Activated naive CD4-positive, alpha-beta T cell (primary cell): Measurements from ENCODE around the gene ZNF827.
"Not testable (repeated sequence)": the region's sequence is repeated elsewhere in the genome, so short reads cannot be mapped to it uniquely, and the experiment has no call there.

Experiments
- DNase-seq, 4 experiments: peaks; one replicate each; lab custom pipeline; 2025; lab: John Stamatoyannopoulos, UW

ZNF827 gene

DNA sequence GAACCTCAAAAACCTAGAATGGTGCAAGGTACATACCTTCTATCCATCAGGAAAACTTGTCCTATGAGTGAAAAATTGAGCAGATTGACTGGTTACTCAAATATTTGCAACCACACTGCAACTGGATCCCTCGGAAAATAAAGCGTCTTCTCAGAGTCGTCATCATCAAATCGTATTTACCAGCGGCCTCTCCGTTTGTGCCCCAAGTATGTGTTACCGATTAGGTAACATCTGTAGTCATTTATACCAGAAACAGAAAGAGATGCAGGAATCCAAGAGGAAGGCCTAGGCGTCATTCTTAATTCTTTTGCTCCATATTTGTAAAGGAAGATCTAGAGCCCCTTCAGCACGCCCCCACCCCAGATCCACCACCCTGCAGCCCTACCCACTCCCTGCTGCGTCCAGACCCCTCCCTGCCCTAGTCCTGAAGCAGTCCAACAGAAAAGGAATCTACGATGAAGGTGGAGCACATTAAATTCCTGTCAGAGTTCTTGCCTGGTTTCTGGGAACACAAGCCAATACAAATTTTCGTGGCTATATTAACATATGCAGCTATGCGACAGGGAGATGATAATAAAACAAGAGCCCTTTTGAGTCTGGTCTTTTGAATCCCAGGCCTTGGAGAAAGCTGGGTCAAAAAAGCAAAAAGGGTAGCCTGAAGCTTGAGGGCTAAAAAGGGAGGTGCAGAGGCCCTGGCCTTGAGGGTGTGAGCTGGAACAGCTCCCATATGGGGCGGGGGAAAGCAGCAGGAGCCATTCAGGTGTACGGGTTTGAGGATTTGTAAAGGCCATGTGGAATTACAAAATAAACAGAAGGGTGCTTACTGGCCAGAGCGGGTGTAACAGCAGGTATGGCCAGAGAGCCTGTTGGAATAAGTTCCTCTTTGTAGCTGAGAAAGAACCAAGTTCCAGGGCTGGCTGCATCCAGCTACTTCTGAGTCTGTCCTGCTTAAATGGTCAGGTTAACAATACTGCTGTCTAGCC is 77.0 kb downstream of the ZNF827 start:
- DNase-seq = no peak

DNA sequence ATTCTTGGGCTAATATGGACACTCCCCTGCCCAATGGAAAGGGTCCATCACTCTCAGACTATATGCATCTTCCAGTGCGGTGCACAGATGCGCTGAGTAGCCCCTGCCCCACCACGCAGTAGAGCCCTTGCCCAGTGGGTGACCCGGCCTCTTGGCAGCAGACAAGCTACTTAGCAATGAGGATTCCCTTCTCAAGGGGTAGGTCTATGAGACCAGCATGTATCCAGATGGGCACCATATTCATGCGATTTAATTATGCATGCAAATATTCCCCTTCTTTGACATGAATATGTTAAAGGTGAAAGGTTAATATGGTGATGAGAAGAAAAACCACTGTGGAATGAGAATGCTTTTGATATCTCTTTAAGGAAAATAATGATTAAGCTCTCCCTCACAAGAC is 77.7 kb downstream of the ZNF827 start:
- no peak for DNase-seq

DNA sequence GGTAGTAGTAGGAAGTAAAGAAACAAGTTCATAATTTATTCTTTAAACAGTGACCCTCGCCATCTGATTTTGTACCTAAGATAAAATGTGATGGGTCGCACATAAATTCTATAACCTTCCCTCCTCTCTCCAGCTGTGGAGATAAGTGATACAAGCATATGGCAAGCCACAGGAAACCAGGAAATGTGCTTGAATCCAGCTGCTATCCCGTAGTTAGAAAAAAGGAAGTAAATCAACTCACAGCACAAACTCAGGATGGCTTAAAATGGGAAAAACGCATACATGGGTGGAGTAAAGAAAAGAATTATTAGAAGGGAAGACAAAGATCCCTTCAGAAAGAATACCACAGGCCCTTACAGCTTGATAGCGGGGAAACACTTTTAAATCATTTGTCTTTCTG is 78.2 kb downstream of the ZNF827 start:
- no peak for DNase-seq

DNA sequence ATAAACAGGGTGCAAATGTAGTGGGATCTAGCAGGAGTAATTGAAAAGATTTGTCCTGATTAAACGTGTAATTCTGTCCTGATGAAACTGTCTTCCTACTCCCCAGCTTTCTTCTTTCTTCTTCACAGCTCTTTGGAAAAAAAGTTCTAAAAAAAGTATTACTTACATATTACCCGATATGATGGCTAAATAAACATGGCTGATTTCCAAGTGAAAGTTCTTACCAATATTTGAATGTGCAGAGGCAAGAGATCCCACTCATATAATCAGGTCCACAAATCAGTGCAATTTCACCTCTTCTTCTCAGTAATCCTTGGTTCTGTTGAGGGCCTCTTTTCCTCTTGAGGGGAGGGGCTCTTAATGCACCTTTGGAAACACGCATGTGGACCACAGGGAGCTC is 78.7 kb downstream of the ZNF827 start:
- no peak for DNase-seq

DNA sequence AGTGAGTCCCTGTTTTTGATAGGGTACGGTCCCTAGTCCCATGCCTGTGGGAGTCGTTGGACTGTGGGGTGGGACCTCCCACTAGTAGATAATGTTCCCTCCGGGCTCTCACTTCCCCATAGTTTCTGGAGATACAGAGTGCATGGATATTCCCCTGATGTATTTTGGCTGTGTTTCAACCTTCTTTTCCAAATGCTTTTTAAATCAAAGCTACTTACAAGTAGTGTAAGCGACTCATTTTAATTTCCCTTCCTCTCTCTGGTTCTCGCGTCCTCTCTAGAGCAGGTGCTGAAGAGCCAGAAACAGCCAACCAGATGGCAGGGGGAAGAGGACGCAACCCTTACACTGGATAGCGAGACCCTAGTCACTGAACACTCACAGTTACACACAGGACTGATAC is 79.2 kb downstream of the ZNF827 start:
- DNase-seq = no peak

DNA sequence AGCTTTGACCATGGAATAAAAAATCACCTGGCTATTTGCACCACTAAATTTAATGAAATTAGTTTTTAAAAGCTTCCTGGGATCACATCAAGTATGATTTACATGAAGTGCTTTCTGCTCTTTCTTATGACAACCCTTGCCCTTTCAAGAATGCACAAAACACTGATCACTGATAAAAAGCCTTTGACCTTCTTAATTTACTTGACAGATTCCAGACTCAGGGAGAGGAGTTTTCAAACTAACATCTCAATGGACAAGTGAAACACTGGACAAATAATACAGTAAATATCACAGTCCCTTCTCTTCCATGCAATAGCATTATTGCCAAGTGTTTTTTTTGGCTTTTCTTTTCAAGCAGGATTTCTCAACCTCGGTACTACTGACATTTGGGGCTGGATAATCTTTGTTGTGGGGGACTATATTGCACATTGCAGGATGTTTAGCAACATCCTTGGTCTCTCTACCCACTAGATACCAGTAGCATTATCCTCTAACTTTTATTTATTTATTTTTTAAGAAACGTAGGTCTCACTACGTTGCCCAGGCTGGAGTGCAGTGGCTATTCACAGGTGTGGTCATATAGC is 86.3 kb downstream of the ZNF827 start:
- no peak for DNase-seq

DNA sequence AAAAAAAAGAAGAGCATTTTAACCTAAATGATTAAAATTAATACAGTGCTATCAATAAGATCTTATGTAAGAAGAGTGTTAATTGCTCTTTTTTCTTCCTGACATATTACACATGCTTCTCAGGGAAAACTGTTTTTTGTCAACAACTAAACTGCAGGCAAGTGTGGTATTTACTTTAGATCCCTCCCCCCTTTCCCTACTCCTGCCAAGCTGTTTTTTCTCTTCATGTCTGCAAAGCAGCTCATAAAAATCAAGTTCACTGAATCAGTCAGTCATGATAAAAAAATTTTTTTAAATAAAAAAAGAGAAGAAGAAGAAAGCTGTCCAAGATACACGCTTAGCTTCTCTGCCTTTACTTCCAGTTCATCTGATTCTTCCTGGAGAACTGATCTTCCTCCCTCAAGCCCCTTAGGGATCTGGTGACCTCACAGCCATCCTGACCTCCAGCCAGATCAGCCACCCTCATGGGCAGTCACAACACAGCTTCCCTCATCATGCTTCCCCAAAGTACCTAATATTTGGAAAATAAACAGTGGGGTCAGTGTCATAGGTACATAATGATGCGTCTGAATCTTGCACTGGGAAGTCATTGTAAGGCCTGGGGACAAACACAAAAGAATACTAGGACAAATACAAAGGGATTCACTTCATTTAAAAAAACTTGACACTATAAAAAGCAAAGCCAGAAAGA is 87.0 kb downstream of the ZNF827 start:
- no peak for DNase-seq

DNA sequence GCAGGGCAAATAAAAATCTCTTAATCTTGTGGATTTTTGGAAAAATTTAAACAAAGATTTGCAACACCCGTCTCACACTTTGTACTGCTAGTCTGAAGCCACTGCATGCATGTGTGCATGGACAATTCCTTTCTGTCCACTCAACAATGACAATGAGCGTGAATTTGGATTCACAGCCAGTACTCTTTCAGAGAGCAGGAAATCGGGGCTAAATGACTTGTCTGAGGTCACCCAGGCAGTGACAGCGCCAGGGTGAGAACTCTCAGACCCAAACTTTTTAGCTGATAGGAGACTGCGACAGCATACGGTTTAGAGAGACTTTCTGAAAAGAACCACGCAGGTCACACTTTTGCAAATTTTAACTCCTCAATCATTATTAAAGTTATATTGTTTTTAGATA is 90.9 kb downstream of the ZNF827 start:
- DNase-seq = no peak

DNA sequence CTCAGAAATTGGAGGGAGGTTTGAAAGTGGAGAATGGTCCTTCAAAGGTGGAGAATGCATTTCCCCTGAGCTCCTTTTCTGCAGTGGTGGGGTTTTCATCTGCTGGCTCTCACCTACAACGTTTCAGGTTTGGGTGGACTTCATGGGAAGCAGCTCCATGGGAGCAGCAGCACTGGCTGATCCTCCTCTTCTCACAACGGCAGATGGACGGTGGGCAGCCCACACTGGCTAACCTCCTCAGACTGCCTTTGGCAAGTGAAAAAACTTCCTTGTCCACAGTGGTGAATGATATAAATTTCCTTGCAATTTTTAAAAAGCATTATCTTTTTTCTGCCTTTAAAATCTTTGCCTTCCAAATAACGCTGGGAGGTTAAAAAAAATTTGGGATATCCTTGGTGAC is 93.5 kb downstream of the ZNF827 start:
- DNase-seq = no peak

DNA sequence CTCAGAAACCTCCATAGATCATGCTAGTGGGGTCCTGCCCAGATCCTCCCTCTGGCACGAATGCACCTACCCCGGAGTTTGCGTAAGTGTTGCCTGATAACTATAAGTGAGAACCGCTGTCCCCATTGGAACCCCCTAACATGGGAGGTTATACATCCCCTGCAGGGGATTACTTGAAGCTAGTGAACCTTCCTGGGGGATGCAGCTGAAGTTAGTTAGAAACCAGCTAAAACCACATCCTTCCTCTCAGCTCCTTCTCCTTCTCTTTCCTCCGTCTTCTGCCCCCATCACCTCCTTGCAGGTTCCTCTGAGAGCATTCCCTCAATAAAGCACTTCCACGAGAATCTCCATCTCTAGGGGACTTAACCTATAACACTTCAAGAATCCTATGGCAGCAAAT is 95.0 kb downstream of the ZNF827 start:
- DNase-seq = no peak

DNA sequence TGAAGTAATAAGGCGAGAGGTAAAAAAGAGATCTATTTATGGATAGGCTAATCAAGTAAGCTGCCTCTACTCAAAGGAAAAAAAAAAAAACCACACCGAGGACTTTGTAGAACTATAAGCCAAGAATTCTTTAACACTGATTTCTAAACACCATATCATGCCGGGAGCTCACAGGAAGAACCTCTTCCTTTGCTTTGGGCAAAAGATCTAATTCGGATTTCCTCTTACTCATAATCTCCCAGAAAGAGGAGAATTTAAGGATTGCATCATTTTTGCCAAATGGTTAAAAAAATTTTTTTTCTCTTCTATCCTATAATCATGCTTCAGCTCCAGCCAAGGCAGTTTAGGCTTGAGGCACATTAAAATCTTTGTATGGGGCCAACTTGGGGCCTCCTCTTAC is 95.5 kb downstream of the ZNF827 start:
- no peak for DNase-seq

DNA sequence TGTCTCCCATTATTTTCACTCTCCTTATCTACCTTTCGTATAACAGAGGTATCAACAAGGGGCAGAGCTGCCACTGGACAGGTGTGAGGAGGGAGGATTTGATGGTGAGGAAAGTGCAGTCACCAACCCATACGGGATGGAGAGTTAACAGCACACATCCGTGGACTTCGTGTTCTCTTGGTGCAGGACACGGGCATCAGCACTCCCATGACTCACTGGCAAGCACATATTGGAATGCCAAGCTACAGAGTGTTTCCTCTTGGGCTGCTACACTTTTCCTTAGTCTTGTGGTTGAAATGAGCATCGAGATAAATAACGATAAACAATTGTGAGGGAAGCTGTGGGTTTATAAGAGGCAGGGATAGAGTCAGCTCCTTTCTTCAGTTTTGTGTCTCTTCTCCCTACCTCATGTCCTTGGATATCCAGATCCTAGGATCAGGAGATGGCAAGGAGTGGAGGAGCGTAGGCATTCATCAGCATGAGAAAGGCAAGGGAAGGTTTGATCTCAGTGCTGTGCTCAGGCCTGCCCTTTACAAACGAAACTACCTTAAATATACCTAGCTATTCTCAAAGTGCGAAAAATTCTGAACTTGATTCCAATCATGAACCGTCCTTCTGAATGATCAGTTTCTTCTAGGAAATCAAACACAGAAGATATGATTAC is 96.3 kb downstream of the ZNF827 start:
- DNase-seq = no peak

DNA sequence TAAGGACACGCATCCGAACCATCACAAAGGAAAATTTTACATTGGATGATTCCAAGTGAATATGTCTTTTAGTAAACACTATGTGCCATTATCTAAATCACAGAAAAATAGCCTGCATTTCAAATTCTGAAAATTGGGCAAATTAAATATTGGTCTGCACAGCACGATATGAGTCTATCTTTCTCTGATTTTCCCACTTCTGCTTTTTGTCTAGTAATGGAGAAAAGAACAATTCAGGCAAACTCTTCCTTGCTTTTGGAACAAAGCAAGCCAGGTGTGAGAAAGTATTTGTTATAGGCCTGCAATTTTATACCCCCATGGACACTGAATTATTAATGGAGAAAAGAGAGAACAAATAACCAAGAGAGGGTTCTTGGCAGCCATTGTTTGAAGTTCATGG is 97.8 kb downstream of the ZNF827 start:
- no peak for DNase-seq

DNA sequence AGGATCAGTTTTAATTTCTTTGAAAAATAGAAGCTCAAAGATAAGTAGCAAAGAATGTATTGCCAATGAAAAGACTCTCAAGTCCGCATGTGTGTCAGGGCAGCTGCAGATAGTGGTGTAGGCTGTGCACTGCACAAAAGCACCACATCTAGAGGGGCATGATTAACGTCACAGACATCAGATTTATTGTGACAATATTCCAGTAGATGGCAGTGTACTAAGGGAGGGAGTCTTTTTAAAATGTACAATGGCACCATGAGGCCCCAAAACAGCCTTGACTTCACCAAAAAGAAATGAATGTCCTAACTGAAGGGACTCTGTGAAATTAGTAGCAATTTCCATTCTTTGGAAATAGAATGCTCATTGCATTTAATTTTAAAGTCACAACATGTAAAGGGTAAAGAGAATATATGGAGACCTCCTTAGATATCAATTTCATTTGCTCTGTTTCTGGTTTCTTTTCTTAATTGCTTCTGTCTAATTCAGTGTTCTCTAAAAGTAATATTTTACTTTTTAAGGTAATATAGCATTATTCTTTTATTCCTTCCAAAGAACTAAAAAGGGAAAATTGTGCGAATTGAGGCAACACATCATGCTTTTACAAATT is 98.4 kb downstream of the ZNF827 start:
- DNase-seq = no peak

DNA sequence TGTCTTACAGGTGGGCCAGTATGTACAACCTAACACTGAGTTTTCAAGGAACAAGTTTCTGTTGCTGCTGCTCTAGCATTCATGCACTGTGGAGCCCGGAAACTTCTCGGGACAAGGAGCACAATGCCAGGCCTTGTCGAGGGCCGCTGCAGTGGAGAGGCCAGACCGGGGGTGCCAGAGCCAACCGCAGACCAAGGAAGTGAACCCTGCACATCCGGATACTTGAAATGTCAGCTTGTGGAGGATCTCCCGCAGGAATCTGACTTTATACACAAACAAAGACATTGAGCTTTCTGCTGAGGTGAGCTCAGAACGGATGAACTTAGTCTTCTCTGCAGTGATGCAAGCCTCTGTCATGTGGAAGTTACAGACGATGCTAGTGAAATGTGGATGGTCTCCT is 99.5 kb downstream of the ZNF827 start:
- DNase-seq = no peak

DNA sequence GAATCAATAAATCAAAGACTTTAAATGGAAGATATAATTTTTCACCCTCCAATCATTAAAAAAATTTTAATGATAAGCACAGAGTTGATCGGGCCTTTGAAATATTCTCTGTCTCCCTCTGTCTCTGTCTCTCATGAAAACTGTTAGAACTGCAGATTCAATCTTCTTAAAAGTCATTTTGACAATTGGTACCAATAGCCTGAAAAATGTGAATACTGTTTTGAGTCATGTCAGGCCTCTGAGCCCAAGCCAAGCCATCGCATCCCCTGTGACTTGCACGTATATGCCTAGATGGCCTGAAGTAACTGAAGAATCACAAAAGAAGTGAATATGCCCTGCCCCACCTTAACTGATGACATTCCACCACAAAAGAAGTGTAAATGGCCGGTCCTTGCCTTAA is 106.2 kb downstream of the ZNF827 start:
- not testable (repeated sequence) for DNase-seq

DNA sequence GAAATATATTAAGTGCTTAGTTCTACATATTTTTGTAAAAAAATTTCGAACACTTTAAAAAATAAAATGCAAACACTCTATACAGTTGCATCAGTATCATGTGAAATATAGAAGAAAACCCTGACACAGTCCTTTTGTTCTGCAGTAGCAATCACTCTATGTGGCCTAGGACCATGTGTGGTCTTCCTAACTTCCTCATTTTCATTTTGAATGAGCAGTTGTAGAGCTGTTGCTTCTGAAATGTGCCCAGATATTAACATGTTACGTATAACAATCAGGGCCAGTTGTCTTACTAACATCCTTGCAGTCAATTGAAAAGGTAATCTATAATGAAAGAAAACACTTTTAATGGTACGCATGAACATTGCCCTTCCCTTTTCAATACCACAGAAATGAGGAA is 107.9 kb downstream of the ZNF827 start:
- DNase-seq = no peak

DNA sequence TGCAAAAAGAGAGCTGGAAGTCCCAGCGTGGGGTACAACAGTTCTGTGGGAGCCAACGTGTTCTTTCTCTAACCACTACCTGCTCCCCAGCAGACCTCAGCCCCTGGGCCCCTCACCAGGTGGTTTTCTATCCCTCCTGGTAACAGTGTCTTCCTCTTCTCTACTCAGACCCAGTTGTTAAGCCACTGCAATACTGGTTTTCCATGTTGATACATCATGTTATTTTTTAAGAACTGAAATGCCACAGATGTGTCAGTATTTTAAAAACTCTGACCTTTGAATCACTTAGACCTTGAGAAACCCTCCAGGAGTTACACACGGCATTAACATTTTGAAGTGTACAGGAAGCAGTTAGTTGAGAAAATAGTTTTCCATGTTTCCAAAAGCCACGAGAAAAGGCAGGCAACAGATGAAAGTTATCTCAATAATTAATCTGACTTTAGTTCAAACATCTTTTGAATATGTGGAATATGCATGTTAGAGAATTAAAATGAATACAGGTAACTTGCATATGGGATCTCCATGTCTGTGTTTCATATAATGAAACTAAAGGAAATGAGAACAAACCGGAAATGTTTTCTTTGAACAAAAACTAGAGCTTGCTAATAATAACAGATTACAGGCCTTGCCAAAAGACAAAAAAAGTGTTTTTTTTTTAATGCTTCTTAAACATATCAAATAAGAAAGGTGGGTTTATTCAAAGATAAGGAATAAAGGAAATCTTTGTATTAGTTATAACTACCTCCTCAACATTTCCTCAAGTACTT is 108.8 kb downstream of the ZNF827 start:
- no peak for DNase-seq

DNA sequence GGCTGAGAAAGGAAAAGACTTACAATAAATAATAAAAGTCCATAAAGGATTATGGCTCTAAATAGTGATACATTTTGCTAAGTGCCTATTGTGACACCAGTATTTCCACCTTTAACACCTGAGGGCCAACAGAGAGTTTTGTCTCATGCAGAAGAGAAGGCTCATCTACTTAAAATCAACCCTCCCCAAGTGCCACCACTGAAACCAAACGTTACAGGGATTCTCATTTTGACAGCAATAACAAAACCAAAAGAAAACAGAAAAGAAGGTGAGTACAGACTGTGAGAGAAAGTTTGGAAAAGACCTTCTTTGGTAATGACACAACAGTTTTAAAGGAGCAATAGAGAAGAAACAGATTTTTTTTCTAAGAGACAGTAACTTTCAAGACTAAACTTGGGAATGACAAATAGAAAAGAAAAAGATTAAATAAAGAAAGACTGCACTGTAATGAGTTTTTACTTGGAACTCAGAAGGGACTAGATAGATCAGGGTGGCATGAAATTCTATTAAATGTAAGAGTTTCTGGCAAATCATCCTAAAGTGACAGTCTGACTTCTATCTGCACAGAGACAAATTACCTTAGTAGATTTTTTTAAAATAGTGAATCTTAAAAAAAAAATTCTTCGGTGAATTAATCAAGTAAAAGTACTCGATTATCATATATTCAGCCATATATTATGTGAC is 109.7 kb downstream of the ZNF827 start:
- DNase-seq = no peak

DNA sequence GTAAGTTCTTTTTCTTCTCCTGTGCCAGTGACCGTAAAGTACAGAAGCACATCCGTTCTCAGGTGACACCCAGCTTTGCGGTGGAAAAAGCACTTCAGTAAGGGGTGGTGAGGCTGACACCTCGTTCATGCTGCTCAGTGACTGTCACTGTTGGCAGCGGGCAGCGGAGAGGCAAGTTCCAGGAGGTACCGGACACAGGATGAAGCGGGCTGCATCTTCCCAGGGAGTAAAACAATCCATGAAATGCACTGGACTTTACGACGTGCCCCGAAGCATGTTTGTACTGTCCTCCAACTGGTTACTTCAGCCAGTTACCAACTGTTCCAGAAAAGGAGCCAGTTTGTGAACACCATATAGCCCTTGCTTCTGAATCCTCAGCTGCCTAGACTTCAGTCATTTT is 110.7 kb downstream of the ZNF827 start:
- DNase-seq = no peak

DNA sequence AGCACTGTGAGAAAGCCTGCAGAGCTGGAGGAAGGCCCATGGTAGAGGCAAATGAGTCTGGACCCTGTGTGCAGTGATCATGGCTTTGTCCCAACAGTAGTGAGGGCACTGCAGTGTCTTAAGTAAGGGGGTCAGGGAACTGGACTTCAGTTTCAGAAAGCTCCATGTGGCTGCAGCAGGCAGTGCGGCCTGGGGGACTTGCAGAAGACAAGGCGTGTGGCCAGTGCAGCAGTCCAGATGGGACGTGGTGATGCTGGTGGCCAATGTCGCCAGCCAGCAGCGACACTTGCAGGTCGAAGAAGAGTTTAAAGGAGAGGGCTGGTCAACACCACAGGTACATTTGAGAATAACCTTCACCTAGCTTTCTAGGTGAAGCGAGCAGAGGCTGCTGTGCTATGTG is 113.4 kb downstream of the ZNF827 start:
- DNase-seq = no peak
